Measurements from ENCODE around the gene ATP6V1F. TPM values are rescaled to one million over a fixed set of nuclear protein-coding genes. Genes with fewer than 3 reads are reported as not detected.
A peak's percentile ranks its signal among the peaks of the same experiment; 100 is the strongest.

The ATP6V1F gene
- polyA plus RNA-seq, 4 donors: 145 to 239 (median 191) TPM

- no peak for FAIRE-seq
- peak overlapping the region in 2 of 3 donors; percentile 5 to 21 for H3K4me3 ChIP-seq (ENCODE audit: low read depth in 1 of 3, low read length in 3 of 3)
- H3K27me3 ChIP-seq (ENCODE audit: control insufficient read depth in 3 of 3, insufficient read depth in 3 of 3, low read length in 3 of 3): peaks cover 4 to 70% (median 12%) of the 10 kb centered on the region in 3 donors
- DNase-seq: no peak
- WGBS, 3 donors: 3 to 7% (median 5%) methylated on average over 28 to 32 of the region's 34 CpGs
- H3K36me3 ChIP-seq (ENCODE audit: control insufficient read depth in 3 of 3, insufficient read depth in 2 of 3, low read depth in 1 of 3, low read length in 3 of 3): no peaks in the 10 kb centered on the region
- H3K27ac ChIP-seq (ENCODE audit: low read depth in 1 of 3, low read length in 2 of 3): no peak overlapping the region
- no peaks in the 10 kb centered on the region for H3K9me3 ChIP-seq (ENCODE audit: control insufficient read depth in 2 of 2, insufficient read depth in 1 of 2, low read depth in 1 of 2, low read length in 1 of 2)
- peaks cover 0 to 9% (median under 1%) of the 10 kb centered on the region in 3 donors for H3K4me1 ChIP-seq (ENCODE audit: control insufficient read depth in 3 of 3, insufficient read depth in 2 of 3, low read depth in 1 of 3, low read length in 2 of 3)
These were observed 52.7 kb downstream of the ATP6V1F start for GRCh38 chr7:128915271-128915819.

Other genes starting within 250 kb of the ATP6V1F start
- 1 to 10 TPM in 3 of 4 donors, under 1 TPM in 1; 0.37 to 2.0 (median 1.5) TPM for gene GARIN1A, start 190.6 kb upstream of the ATP6V1F start, polyA plus RNA-seq
- 10 to 100 TPM in 2 of 4 donors, 1 to 10 TPM in 2; 6.0 to 75.3 (median 23.9) TPM for gene CALU, start 123.5 kb upstream of the ATP6V1F start, polyA plus RNA-seq
- under 1 TPM in 1 of 4 donors, not detected in 3; 0.13 TPM for gene OPN1SW, start 87.1 kb upstream of the ATP6V1F start, polyA plus RNA-seq
- 1 to 10 TPM in 2 of 4 donors, under 1 TPM in 2; 0.22 to 4.5 (median 1.5) TPM for gene CCDC136, start 70.9 kb upstream of the ATP6V1F start, polyA plus RNA-seq
- gene FLNC, start 32.5 kb upstream of the ATP6V1F start, polyA plus RNA-seq: 10 to 100 TPM in 3 of 4 donors, 1 to 10 TPM in 1; 8.1 to 31.9 (median 11.5) TPM
- 1 to 10 TPM in 3 of 4 donors, under 1 TPM in 1; 0.52 to 5.1 (median 1.9) TPM for gene KCP, start 47.9 kb downstream of the ATP6V1F start, polyA plus RNA-seq
- 10 to 100 TPM in 1 of 4 donors, 1 to 10 TPM in 3; 3.3 to 17.3 (median 6.2) TPM for gene IRF5, start 75.1 kb downstream of the ATP6V1F start, polyA plus RNA-seq
- gene TNPO3, start 192.3 kb downstream of the ATP6V1F start, polyA plus RNA-seq: 10 to 100 TPM; 14.1 to 34.1 (median 17.2) TPM

All from small intestine (tissue), 7 donors.